T-cell (primary cell): Measurements from ENCODE around the gene FCSK. TPM values are rescaled to one million over a fixed set of nuclear protein-coding genes. Genes with fewer than 3 reads are reported as not detected.

Experiments
- ATAC-seq, 4 experiments: fragments of 200-7000 bp in 3 of 4; fragments of 150-1000 bp in 1 of 4; cut with Tn5 transposase; replicated peaks in 1 of 4; 1 replicate in 3 of 4; 2 replicates in 1 of 4; pipeline ENCODE4 v1.10.0; 2021; ENCODE audit warnings: moderate library complexity in 3 of 4, mild to moderate bottlenecking in 2 of 4, moderate number of reproducible peaks in 1 of 4
- CTCF ChIA-PET, 2 donors: fragments of 300-600 bp; sonication (Branson Sonifier 250); formaldehyde crosslinking; loops; one replicate each; lab custom pipeline; 2022; ENCODE audit warnings: antibody characterized with exemption in 2 of 2; lab: Charles Lee
- POLR2A ChIA-PET, 2 donors: fragments of 300-600 bp; sonication (Branson Sonifier 250); formaldehyde crosslinking; loops; one replicate each; lab custom pipeline; 2022; ENCODE audit warnings: antibody characterized with exemption in 2 of 2; lab: Charles Lee
- DNase-seq, 35 experiments: peaks; one replicate each; pipeline versions ENCODE4 v3.0.0 to v3.0.0-alpha.2; 2013 to 2023
- H3K27ac ChIP-seq: one replicate; pipeline ENCODE4 v1.5.1; 2013; ENCODE audit warnings: low read length
- H3K27me3 ChIP-seq, 2 experiments: replicated peaks in 1 of 2; 1 replicate in 1 of 2; 2 replicates in 1 of 2; pipeline versions ENCODE4 v1.6.1 to v1.7.0; 2013; ENCODE audit warnings: low read length in 1 of 2, mixed read lengths in 1 of 2; ENCODE audit not compliant: control insufficient read depth in 2 of 2, insufficient read depth in 2 of 2; ENCODE audit errors: extremely low read depth in 1 of 2
- H3K36me3 ChIP-seq, 2 donors: 1 replicate in 1 of 2; 2 replicates in 1 of 2; pipeline versions ENCODE4 v1.6.1 to v1.7.0; 2013; ENCODE audit warnings: low read length in 1 of 2; ENCODE audit not compliant: control insufficient read depth in 2 of 2, insufficient read depth in 1 of 2; ENCODE audit errors: extremely low read depth in 1 of 2
- H3K4me1 ChIP-seq, 2 experiments: 1 replicate in 1 of 2; 2 replicates in 1 of 2; pipeline versions ENCODE4 v1.6.1 to v1.7.0; 2013; ENCODE audit warnings: low read length in 2 of 2, mixed read lengths in 1 of 2; ENCODE audit not compliant: insufficient read depth in 2 of 2, control insufficient read depth in 1 of 2; ENCODE audit errors: extremely low read depth in 1 of 2
- H3K4me3 ChIP-seq, 2 donors: 1 replicate in 1 of 2; 2 replicates in 1 of 2; pipeline versions ENCODE4 v1.5.1 to v1.7.0; 2013; ENCODE audit warnings: mild to moderate bottlenecking in 2 of 2, low read length in 1 of 2, moderate library complexity in 1 of 2; ENCODE audit not compliant: control insufficient read depth in 1 of 2; ENCODE audit errors: extremely low read depth in 1 of 2
- H3K9me3 ChIP-seq: 2 replicates; pipeline ENCODE4 v1.7.0; 2013
- H3K27ac Mint-ChIP-seq, 2 donors: one replicate each; pipeline ENCODE4 v1.8.0; 2020 to 2021; ENCODE audit warnings: mild to moderate bottlenecking in 2 of 2, mixed read lengths in 2 of 2
- H3K27me3 Mint-ChIP-seq, 2 donors: one replicate each; pipeline ENCODE4 v1.8.0; 2021 to 2022; ENCODE audit warnings: mixed read lengths in 2 of 2
- H3K36me3 Mint-ChIP-seq: one replicate; pipeline ENCODE4 v1.8.0; 2021; ENCODE audit warnings: mixed read lengths
- H3K4me1 Mint-ChIP-seq, 3 donors: one replicate each; pipeline ENCODE4 v1.8.0; 2020 to 2022; ENCODE audit warnings: mixed read lengths in 3 of 3, mild to moderate bottlenecking in 1 of 3
- H3K4me3 Mint-ChIP-seq, 3 donors: one replicate each; pipeline ENCODE4 v1.8.0; 2020 to 2022; ENCODE audit warnings: mild to moderate bottlenecking in 3 of 3, mixed read lengths in 3 of 3, moderate library complexity in 3 of 3
- H3K9me3 Mint-ChIP-seq, 3 donors: one replicate each; pipeline ENCODE4 v1.8.0; 2020 to 2022; ENCODE audit warnings: mixed read lengths in 3 of 3
- WGBS: methylation state at CpG from one replicate; pipeline ENCODE4 v1.1.5; 2013; ENCODE audit warnings: missing lambda C conversion rate; ENCODE audit not compliant: insufficient coverage; 5-methylcytosine and 5-hydroxymethylcytosine counted together
- total RNA-seq, 35 experiments: library from RNA in 6 of 35; stranded (reverse) in 6 of 35; fragments of 120-200 nt in 1 of 35; gene quantifications; one replicate each; pipeline versions ENCODE4 v1.2.1 to v1.2.4 and lab custom pipeline; 2013 to 2026

FCSK gene
- total RNA-seq, 5 donors from 2014 or later (not counting 1 experiment from before 2014, with no cell fraction given), result 28.7 to 43.4 (median 37.9) TPM

GRCh38 chr16:70434484-70435260 lies 19.7 kb upstream of the FCSK start:
- no peaks in the 10 kb centered on the region for H3K9me3 ChIP-seq
- peaks cover 64 to 79% (median 72%) of the 10 kb centered on the region in 3 donors for H3K4me1 Mint-ChIP-seq
- H3K36me3 Mint-ChIP-seq, result peaks cover 8% of the 10 kb centered on the region
- H3K4me3 Mint-ChIP-seq, result no peak overlapping the region
- H3K36me3 ChIP-seq, result peaks cover 0 to 8% of the 10 kb centered on the region in 2 donors
- no peaks in the 10 kb centered on the region for H3K27me3 ChIP-seq
- DNase-seq (no peak), ATAC-seq (no peak)
- no peak overlapping the region for H3K27ac ChIP-seq
- ChIA-PET CTCF (no interaction called here), POLR2A (no interaction called here)
- H3K9me3 Mint-ChIP-seq, result no peaks in the 10 kb centered on the region
- H3K27me3 Mint-ChIP-seq, result no peaks in the 10 kb centered on the region
- peak overlapping the region in 1 of 2 donors; percentile 87 for H3K27ac Mint-ChIP-seq
- no peak overlapping the region for H3K4me3 ChIP-seq
- peaks cover 31 to 74% of the 10 kb centered on the region in 2 experiments for H3K4me1 ChIP-seq
- 73% methylated on average over 2 of the region's 6 CpGs for WGBS

GRCh38 chr16:70437017-70437581 lies 17.3 kb upstream of the FCSK start:
- Histone ChIP-seq H3K4me3 (peak overlapping the region; percentile 77 to 86), H3K27me3 (no peaks in the 10 kb centered on the region), H3K9me3 (no peaks in the 10 kb centered on the region), H3K27ac (no peak overlapping the region), H3K36me3 (peaks cover 0 to 8% of the 10 kb centered on the region in 2 donors), H3K4me1 (peaks cover 18 to 54% of the 10 kb centered on the region in 2 experiments)
- DNase-seq (no peak), ATAC-seq (no peak)
- ChIA-PET POLR2A (no interaction called here), CTCF (no interaction called here)
- H3K27ac Mint-ChIP-seq, result peak overlapping the region; percentile 87 to 90
- H3K9me3 Mint-ChIP-seq, result no peaks in the 10 kb centered on the region
- peaks cover 8% of the 10 kb centered on the region for H3K36me3 Mint-ChIP-seq
- H3K4me1 Mint-ChIP-seq, result peaks cover 49 to 60% (median 59%) of the 10 kb centered on the region in 3 donors
- WGBS, result 97% methylated on average over 4 of the region's 5 CpGs
- no peaks in the 10 kb centered on the region for H3K27me3 Mint-ChIP-seq
- peak overlapping the region; percentile 91 to 96 (median 93) for H3K4me3 Mint-ChIP-seq

- peak in 4 of 35 experiments; percentile 7 to 35 (median 9) for DNase-seq
Observed at GRCh38 chr16:70437582-70438557, 16.5 kb upstream of the FCSK start.

GRCh38 chr16:70438585-70438968 lies 15.8 kb upstream of the FCSK start:
- ATAC-seq (peak in 1 of 4 experiments; percentile 0), DNase-seq (peak in 2 of 35 experiments; percentile 7 to 9)
- Mint-ChIP-seq H3K9me3 (no peaks in the 10 kb centered on the region), H3K36me3 (peaks cover 8% of the 10 kb centered on the region), H3K27ac (peak overlapping the region in 1 of 2 donors; percentile 90), H3K27me3 (no peaks in the 10 kb centered on the region), H3K4me1 (peaks cover 35 to 46% (median 44%) of the 10 kb centered on the region in 3 donors), H3K4me3 (peak overlapping the region; percentile 91 to 96 (median 93))
- peaks cover 7 to 40% of the 10 kb centered on the region in 2 experiments for H3K4me1 ChIP-seq
- peaks cover 0 to 8% of the 10 kb centered on the region in 2 donors for H3K36me3 ChIP-seq
- peak overlapping the region; percentile 77 to 86 for H3K4me3 ChIP-seq
- H3K27me3 ChIP-seq, result no peaks in the 10 kb centered on the region
- CTCF ChIA-PET, result interaction anchor here in 1 of 2 donors (0.5 to 1.2 kb wide), 2 partner anchors 57 to 314 kb away, joined by 3 to 4 read pairs; no protein-coding TSS in a partner anchor
- peak overlapping the region; percentile 38 for H3K27ac ChIP-seq
- under 1% methylated on average over 33 of the region's 39 CpGs for WGBS
- POLR2A ChIA-PET, result interaction anchor here in 1 of 2 donors (0.9 to 1.1 kb wide), 2 partner anchors 58 to 92 kb away, joined by 3 to 5 read pairs; partner anchors contain the start of gene DDX19A
- H3K9me3 ChIP-seq, result no peaks in the 10 kb centered on the region

More at GRCh38 chr16:70437582-70438557, 16.5 kb upstream of the FCSK start:
- peaks cover 42 to 53% (median 51%) of the 10 kb centered on the region in 3 donors for H3K4me1 Mint-ChIP-seq
- Histone ChIP-seq H3K9me3 (no peaks in the 10 kb centered on the region), H3K36me3 (peaks cover 0 to 8% of the 10 kb centered on the region in 2 donors), H3K27me3 (no peaks in the 10 kb centered on the region), H3K4me1 (peaks cover 10 to 47% of the 10 kb centered on the region in 2 experiments), H3K27ac (peak overlapping the region; percentile 38), H3K4me3 (peak overlapping the region; percentile 77 to 86)
- no peaks in the 10 kb centered on the region for H3K27me3 Mint-ChIP-seq
- H3K9me3 Mint-ChIP-seq, result no peaks in the 10 kb centered on the region
- H3K27ac Mint-ChIP-seq, result peak overlapping the region; percentile 87 to 90
- ChIA-PET CTCF (interaction anchor here in 1 of 2 donors (0.5 kb wide), 1 partner anchor 313 kb away, joined by 3 read pairs; no protein-coding TSS in a partner anchor), POLR2A (interaction anchor here in 1 of 2 donors (0.9 to 1.1 kb wide), 2 partner anchors 58 to 91 kb away, joined by 3 to 5 read pairs; partner anchors contain the start of gene DDX19A)
- peak overlapping the region; percentile 91 to 96 (median 93) for H3K4me3 Mint-ChIP-seq
- 19% methylated on average over 13 of the region's 22 CpGs for WGBS
- H3K36me3 Mint-ChIP-seq, result peaks cover 8% of the 10 kb centered on the region
- ATAC-seq, result no peak

- peak within 1 kb of the TSS; percentile 91 to 95 for H3K27ac Mint-ChIP-seq
- DNase-seq (peak; percentile 87 to 96 (median 91)), ATAC-seq (peak; percentile 95 to 97 (median 96))
- H3K27ac ChIP-seq, result peak within 1 kb of the TSS; percentile 38
- H3K27me3 Mint-ChIP-seq, result no peaks in the 10 kb centered on the region
- no peaks in the 10 kb centered on the region for H3K27me3 ChIP-seq
- peak within 1 kb of the TSS; percentile 77 to 86 for H3K4me3 ChIP-seq
- no peaks in the 10 kb centered on the region for H3K9me3 ChIP-seq
- H3K4me1 Mint-ChIP-seq, result peaks cover 28 to 41% (median 38%) of the 10 kb centered on the region in 3 donors
- WGBS, result 1% methylated on average over 50 of the region's 86 CpGs
- peaks cover 0 to 8% of the 10 kb centered on the region in 2 donors for H3K36me3 ChIP-seq
- ChIA-PET CTCF (interaction anchor here in 1 of 2 donors (0.5 to 1.2 kb wide), 2 partner anchors 58 to 314 kb away, joined by 3 to 4 read pairs; no protein-coding TSS in a partner anchor), POLR2A (interaction anchor here in 1 of 2 donors (0.6 to 1.1 kb wide), 2 partner anchors 31 to 59 kb away, joined by 5 to 7 read pairs; no protein-coding TSS in a partner anchor)
- peaks cover 4% of the 10 kb centered on the region for H3K36me3 Mint-ChIP-seq
- peaks cover 7 to 35% of the 10 kb centered on the region in 2 experiments for H3K4me1 ChIP-seq
- H3K4me3 Mint-ChIP-seq, result peak within 1 kb of the TSS; percentile 92 to 96 (median 93)
- no peaks in the 10 kb centered on the region for H3K9me3 Mint-ChIP-seq
Observed at GRCh38 chr16:70438969-70439862, 15.2 kb upstream of the FCSK start, which contains the start of gene ST3GAL2. TSS of gene ST3GAL2 (minus strand) at chr16:70439100. CDS start at chr16:70398530, 40,570 bp downstream.
